H1 (cell line): Measurements from ENCODE around the gene HPGDS. TPM values are rescaled to one million over a fixed set of nuclear protein-coding genes. Genes with fewer than 3 reads are reported as not detected.

Experiments used
- CTCF ChIA-PET: fragments of 300-600 bp; sonication (Branson Sonifier 250); formaldehyde crosslinking; loops from one replicate; lab custom pipeline; 2021; ENCODE audit not compliant: partially characterized antibody; lab: Charles Lee
- POLR2A ChIA-PET: fragments of 300-600 bp; sonication (Branson Sonifier 250); formaldehyde crosslinking; loops from one replicate; lab custom pipeline; 2021; ENCODE audit warnings: inconsistent platforms; ENCODE audit not compliant: partially characterized antibody; lab: Charles Lee
- DNase-seq, 2 experiments: peaks; one replicate each; pipeline versions ENCODE4 v3.0.0 to v3.0.0-alpha.2; 2010 to 2022; ENCODE audit warnings: low spot score in 2 of 2, low read depth in 1 of 2, mixed read lengths in 1 of 2
- FAIRE-seq: peaks from 2 replicates; lab custom pipeline; 2011; peaks lifted over from hg19 to GRCh38; lab: Jason Lieb, UNC
- H2AFZ ChIP-seq: 2 replicates; pipeline ENCODE4 v1.8.1; 2012; ENCODE audit warnings: low read length, inconsistent platforms
- H2AK5ac ChIP-seq: 2 replicates; pipeline ENCODE4 v1.6.1; 2013; ENCODE audit warnings: low read depth, low read length
- H2BK120ac ChIP-seq: replicated peaks from 2 replicates; pipeline ENCODE3; 2013; ENCODE audit warnings: low read depth, low read length, inconsistent platforms
- H2BK12ac ChIP-seq: 2 replicates; pipeline ENCODE4 v1.6.1; 2013; ENCODE audit warnings: low read depth, low read length
- H2BK15ac ChIP-seq: 2 replicates; pipeline ENCODE4 v1.6.1; 2013; ENCODE audit warnings: low read length
- H2BK20ac ChIP-seq: 2 replicates; pipeline ENCODE4 v1.6.1; 2013; ENCODE audit warnings: low read length
- H2BK5ac ChIP-seq: 2 replicates; pipeline ENCODE4 v1.6.1; 2013; ENCODE audit warnings: low read depth, low read length
- H3K14ac ChIP-seq: 2 replicates; pipeline ENCODE4 v1.6.1; 2013; ENCODE audit warnings: inconsistent platforms; ENCODE audit not compliant: insufficient read length
- H3K18ac ChIP-seq: 2 replicates; pipeline ENCODE4 v1.6.1; 2013; ENCODE audit warnings: low read length; ENCODE audit errors: extremely low read depth
- H3K23ac ChIP-seq: 2 replicates; pipeline ENCODE4 v1.6.1; 2013; ENCODE audit warnings: inconsistent platforms; ENCODE audit not compliant: insufficient read length
- H3K23me2 ChIP-seq: 2 replicates; pipeline ENCODE4 v1.6.1; 2013; ENCODE audit warnings: low read depth, low read length
- H3K27ac ChIP-seq: 2 replicates; pipeline ENCODE4 v1.6.1; 2011; ENCODE audit warnings: low read depth, low read length, inconsistent platforms
- H3K27me3 ChIP-seq, 4 experiments: replicated peaks in 1 of 4; 1 replicate in 1 of 4; 2 replicates in 3 of 4; pipeline versions ENCODE4 v1.6.1 to v1.8.1; 2011 to 2013; ENCODE audit warnings: low read length in 3 of 4, mild to moderate bottlenecking in 3 of 4, inconsistent platforms in 2 of 4, mixed read lengths in 2 of 4, moderate library complexity in 1 of 4; ENCODE audit not compliant: control insufficient read depth in 3 of 4, insufficient read depth in 3 of 4; ENCODE audit errors: extremely low read depth in 1 of 4
- H3K36me3 ChIP-seq, 4 experiments: 2 replicates each; pipeline versions ENCODE4 v1.6.1 to v1.8.1; 2011 to 2013; ENCODE audit warnings: mild to moderate bottlenecking in 4 of 4, low read length in 3 of 4, moderate library complexity in 2 of 4, control low read depth in 1 of 4, inconsistent platforms in 1 of 4; ENCODE audit not compliant: insufficient read depth in 4 of 4, control insufficient read depth in 2 of 4
- H3K4ac ChIP-seq: replicated peaks from 2 replicates; pipeline ENCODE3; 2013; ENCODE audit warnings: low read length, low read depth, mixed read lengths, inconsistent platforms; ENCODE audit not compliant: insufficient read length
- H3K4me1 ChIP-seq, 4 experiments: replicated peaks in 1 of 4; 1 replicate in 1 of 4; 2 replicates in 3 of 4; pipeline versions ENCODE4 v1.6.1 to v1.8.1; 2011 to 2013; ENCODE audit warnings: low read length in 3 of 4, inconsistent platforms in 2 of 4, mixed read lengths in 1 of 4; ENCODE audit not compliant: insufficient read depth in 4 of 4, control insufficient read depth in 3 of 4
- H3K4me2 ChIP-seq, 2 experiments: 2 replicates each; pipeline versions ENCODE4 v1.6.1 to v1.8.1; 2011 to 2013; ENCODE audit warnings: low read depth in 2 of 2, low read length in 2 of 2, control low read depth in 1 of 2, inconsistent platforms in 1 of 2, mild to moderate bottlenecking in 1 of 2; ENCODE audit not compliant: insufficient read depth in 1 of 2
- H3K4me3 ChIP-seq, 4 experiments: fragments of 200-600, 300-600 bp in 1 of 4; sonication (generic), shearing (Covaris generic), sonication (Bioruptor Twin) in 1 of 4; 2 replicates each; pipeline versions ENCODE4 v1.5.1 to v1.8.1; 2011 to 2016; ENCODE audit warnings: low read length in 4 of 4, low read depth in 3 of 4, control low read depth in 2 of 4, inconsistent platforms in 2 of 4, mild to moderate bottlenecking in 2 of 4, mixed read lengths in 1 of 4, moderate library complexity in 1 of 4; ENCODE audit not compliant: insufficient read depth in 2 of 4; ENCODE audit errors: extremely low read depth in 1 of 4
- H3K56ac ChIP-seq: replicated peaks from 2 replicates; pipeline ENCODE3; 2013; ENCODE audit warnings: low read depth, mild to moderate bottlenecking, mixed read lengths, low read length, inconsistent platforms; ENCODE audit not compliant: insufficient read length
- H3K79me1 ChIP-seq: 2 replicates; pipeline ENCODE4 v1.6.1; 2013; ENCODE audit warnings: low read depth, low read length, control low read depth
- H3K79me2 ChIP-seq, 2 experiments: 2 replicates each; pipeline versions ENCODE4 v1.6.1 to v1.8.1; 2012 to 2013; ENCODE audit warnings: low read length in 2 of 2, mild to moderate bottlenecking in 2 of 2, inconsistent platforms in 1 of 2; ENCODE audit not compliant: insufficient read depth in 2 of 2, control insufficient read depth in 1 of 2
- H3K9ac ChIP-seq, 4 experiments: replicated peaks in 1 of 4; 1 replicate in 1 of 4; 2 replicates in 3 of 4; pipeline versions ENCODE4 v1.6.1 to v1.8.1; 2011 to 2013; ENCODE audit warnings: low read depth in 3 of 4, low read length in 3 of 4, control low read depth in 2 of 4, mild to moderate bottlenecking in 2 of 4, moderate library complexity in 2 of 4, inconsistent platforms in 1 of 4; ENCODE audit errors: extremely low read depth in 1 of 4
- H3K9me3 ChIP-seq, 2 experiments: 2 replicates each; pipeline versions ENCODE4 v1.6.1 to v1.8.1; 2012 to 2013; ENCODE audit warnings: mild to moderate bottlenecking in 2 of 2, moderate library complexity in 2 of 2, control low read depth in 1 of 2, inconsistent platforms in 1 of 2, low read depth in 1 of 2, low read length in 1 of 2, mixed read lengths in 1 of 2; ENCODE audit not compliant: insufficient read depth in 2 of 2
- H4K20me1 ChIP-seq, 2 experiments: replicated peaks in 1 of 2; 2 replicates each; pipeline versions ENCODE3 to v1.8.1; 2011 to 2013; ENCODE audit warnings: inconsistent platforms in 2 of 2, low read length in 2 of 2, mild to moderate bottlenecking in 1 of 2; ENCODE audit not compliant: insufficient read depth in 2 of 2, control insufficient read depth in 1 of 2
- H4K5ac ChIP-seq: 2 replicates; pipeline ENCODE4 v1.6.1; 2013; ENCODE audit warnings: low read length, low read depth, mixed read lengths, inconsistent platforms; ENCODE audit not compliant: insufficient read length
- H4K8ac ChIP-seq: 2 replicates; pipeline ENCODE4 v1.8.0; 2013; ENCODE audit warnings: mild to moderate bottlenecking, moderate library complexity, low read length, inconsistent platforms; ENCODE audit not compliant: insufficient read depth; ENCODE audit errors: extremely low read depth
- H4K91ac ChIP-seq: replicated peaks from 2 replicates; pipeline ENCODE3; 2013; ENCODE audit warnings: low read length, mixed read lengths, inconsistent platforms; ENCODE audit not compliant: insufficient read length
- ASH2L ChIP-seq: fragments of 200-600, 300-600 bp; sonication (generic); IDR thresholded peaks from one replicate; pipeline ENCODE4 v1.7.1; 2017; ENCODE audit warnings: low read length
- BACH1 ChIP-seq: IDR thresholded peaks from 2 replicates; pipeline ENCODE4 v1.6.1; 2012; ENCODE audit warnings: low read length, improper control_type of control experiment
- BRCA1 ChIP-seq: IDR thresholded peaks from 2 replicates; pipeline ENCODE4 v1.6.1; 2012; ENCODE audit warnings: low read depth, low read length, improper control_type of control experiment
- CBX5 ChIP-seq: fragments of 300-800, 300-1000 bp; sonication (generic); IDR thresholded peaks from 2 replicates; pipeline ENCODE4 v1.7.1; 2016; ENCODE audit warnings: antibody characterized with exemption, low read length, low read depth
- CHD2 ChIP-seq: IDR thresholded peaks from 2 replicates; pipeline ENCODE4 v1.6.1; 2012; ENCODE audit warnings: low read length, improper control_type of control experiment
- GTF2F1 ChIP-seq: IDR thresholded peaks from 2 replicates; pipeline ENCODE4 v1.6.1; 2012; ENCODE audit warnings: low read depth, low read length, improper control_type of control experiment, borderline replicate concordance
- SIX5 ChIP-seq: IDR thresholded peaks from 2 replicates; pipeline ENCODE4 v1.6.1; 2011; ENCODE audit warnings: mild to moderate bottlenecking, low read depth, low read length
- TBP ChIP-seq: IDR thresholded peaks from 2 replicates; pipeline ENCODE4 v1.6.1; 2011; ENCODE audit warnings: low read depth, low read length, improper control_type of control experiment
- TCF12 ChIP-seq: IDR thresholded peaks from 2 replicates; pipeline ENCODE4 v1.6.1; 2011; ENCODE audit warnings: low read depth, mild to moderate bottlenecking, low read length
- TEAD4 ChIP-seq: IDR thresholded peaks from 2 replicates; pipeline ENCODE4 v1.6.1; 2012; ENCODE audit warnings: low read depth, low read length, inconsistent platforms, mixed read lengths
- ZNF274 ChIP-seq: IDR thresholded peaks from 2 replicates; pipeline ENCODE4 v1.7.0; 2012; ENCODE audit warnings: low read length, borderline replicate concordance; ENCODE audit errors: extremely low read depth
- WGBS, 2 experiments: shearing (Covaris generic) in 1 of 2; methylation state at CpG; one replicate each; pipeline versions ENCODE4 v1.1.6 to v1.1.7; 2013 to 2015; ENCODE audit warnings: low lambda C conversion rate in 2 of 2, mixed read lengths in 2 of 2, inconsistent platforms in 1 of 2, low coverage in 1 of 2, missing lambda C conversion rate in 1 of 2; ENCODE audit not compliant: insufficient replicate concordance in 2 of 2, insufficient coverage in 1 of 2, insufficient read length in 1 of 2; ENCODE audit errors: extremely low coverage in 1 of 2, missing lambda C conversion rate in 1 of 2; 5-methylcytosine and 5-hydroxymethylcytosine counted together
- polyA plus RNA-seq, 7 experiments: library from polyadenylated mRNA; depleted of rRNA in 3 of 7; stranded (reverse) in 5 of 7; unstranded in 2 of 7; fragments of >200 nt in 5 of 7; fragments of 200-250 nt in 2 of 7; gene quantifications; 1 replicate in 5 of 7; 2 replicates in 1 of 7; 4 replicates in 1 of 7; pipeline versions ENCODE4 v1.2.1 to v1.2.3, GENCODE V29; 2011 to 2013; ENCODE audit warnings: missing spikeins in 2 of 7, mixed read lengths in 2 of 7
- total RNA-seq: library from RNA; stranded (reverse); fragmentation: NEBNext Ultra II Directional; extraction: Animal tissue kit (Norgen Biotek cat#: 25700); gene quantifications from 2 replicates; pipeline ENCODE4 v1.2.1, GENCODE V29; 2021
- TF ChIP-seq, protein P1 (sequence below): IDR thresholded peaks from 2 replicates; pipeline ENCODE4 v1.6.1; 2012; ENCODE audit warnings: inconsistent platforms

HPGDS gene
- total and polyA plus RNA-seq, 2 of the 8 experiments (the other 6 are each of a cell fraction or from before 2014, with no cell fraction given) = not detected

DNA sequence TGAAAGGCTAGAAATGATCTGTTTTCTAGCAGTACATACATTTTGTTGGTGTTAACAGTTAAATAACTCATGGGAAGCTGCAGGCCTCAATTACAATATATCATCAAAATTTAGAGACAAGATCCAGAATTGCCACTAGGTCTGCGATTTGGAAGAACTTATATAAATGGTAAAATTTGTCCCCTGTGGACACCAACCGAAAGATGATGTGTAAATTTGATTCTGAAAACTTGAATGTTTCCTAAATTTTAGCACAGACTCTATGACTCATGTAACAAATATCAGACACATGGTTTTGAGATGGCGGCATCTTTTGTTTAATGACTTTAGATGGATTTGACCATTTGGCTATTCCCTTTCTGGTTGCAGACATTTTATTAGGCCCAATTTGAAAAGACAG is 6.0 kb upstream of the HPGDS start:
- no peak overlapping the region for H3K27ac ChIP-seq
- no peaks in the 10 kb centered on the region for H3K4me1 ChIP-seq
- no peak overlapping the region for H4K91ac ChIP-seq
- no peak overlapping the region for H4K5ac ChIP-seq
- no peak overlapping the region for H3K14ac ChIP-seq
- 91% methylated on average over 3 of the region's 3 CpGs; no CpG with 5 or more reads in 1 of the 2 experiments for whole genome bisulfite sequencing, 2 experiments
- no peak overlapping the region for H3K4me2 ChIP-seq
- H3K4me3 ChIP-seq = no peak overlapping the region
- no peak overlapping the region for H2AK5ac ChIP-seq
- no peaks in the 10 kb centered on the region for H3K27me3 ChIP-seq
- H3K9me3 ChIP-seq = no peaks in the 10 kb centered on the region
- no peaks in the 10 kb centered on the region for H3K79me2 ChIP-seq
- no peak overlapping the region for H2BK5ac ChIP-seq
- H2AFZ ChIP-seq = no peak overlapping the region
- no peak overlapping the region for H3K18ac ChIP-seq
- DNase-seq (no peak), FAIRE-seq (no peak)
- H3K56ac ChIP-seq = no peak overlapping the region
- POLR2A ChIA-PET = no interaction called here
- H3K36me3 ChIP-seq = no peaks in the 10 kb centered on the region
- H4K8ac ChIP-seq = no peak overlapping the region
- H2BK15ac ChIP-seq = no peak overlapping the region
- H3K23ac ChIP-seq = no peak overlapping the region
- H2BK12ac ChIP-seq = no peak overlapping the region
- H3K4ac ChIP-seq = no peak overlapping the region
- H3K79me1 ChIP-seq = no peaks in the 10 kb centered on the region
- TF ChIP-seq BRCA1 (no peak), SIX5 (no peak), BACH1 (no peak), CHD2 (no peak), TEAD4 (no peak), GTF2F1 (no peak), TBP (no peak), ZNF274 (no peak), TCF12 (no peak), ASH2L (no peak), CBX5 (no peak)
- TF ChIP-seq, protein P1, sequence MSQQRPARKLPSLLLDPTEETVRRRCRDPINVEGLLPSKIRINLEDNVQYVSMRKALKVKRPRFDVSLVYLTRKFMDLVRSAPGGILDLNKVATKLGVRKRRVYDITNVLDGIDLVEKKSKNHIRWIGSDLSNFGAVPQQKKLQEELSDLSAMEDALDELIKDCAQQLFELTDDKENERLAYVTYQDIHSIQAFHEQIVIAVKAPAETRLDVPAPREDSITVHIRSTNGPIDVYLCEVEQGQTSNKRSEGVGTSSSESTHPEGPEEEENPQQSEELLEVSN = no peak
- no peaks in the 10 kb centered on the region for H3K23me2 ChIP-seq
- H3K9ac ChIP-seq = no peak overlapping the region
- no peak overlapping the region for H2BK20ac ChIP-seq
- H2BK120ac ChIP-seq = no peak overlapping the region
- H4K20me1 ChIP-seq = no peaks in the 10 kb centered on the region
- CTCF ChIA-PET = interaction anchor here (1.0 kb wide), 1 partner anchor 15 kb away, joined by 5 read pairs; no protein-coding TSS in a partner anchor
